PC-3 (cell line): ENCODE results near the gene PRDM4.

ENCODE experiments used
- CTCF ChIP-seq: fragments of 300-600 bp; sonication (generic); conservative IDR thresholded peaks from 2 replicates; pipeline ENCODE4 v1.5.1; 2017; ENCODE audit warnings: antibody characterized with exemption, low read depth, mild to moderate bottlenecking, low read length
- EZH2phosphoT487 ChIP-seq: fragments of 300-600 bp; sonication (generic); IDR thresholded peaks from 2 replicates; pipeline ENCODE4 v1.6.1; 2018; ENCODE audit warnings: mild to moderate bottlenecking, antibody characterized with exemption, low read length, borderline replicate concordance

GRCh38 chr12:107730618-107731341 lies 30.2 kb downstream of the PRDM4 start:
- TF ChIP-seq CTCF (no peak), EZH2phosphoT487 (no peak)
